Brain microvascular endothelial cell (primary cell): Measurements from ENCODE around the gene PTCHD4.

Source experiments
- DNase-seq: peaks from one replicate; pipeline ENCODE4 v3.0.0-alpha.2; 2020
- H3K27ac ChIP-seq: fragments of 250-450 bp; sonication (Bioruptor Pico); 2 replicates; pipeline ENCODE4 v1.5.1; 2020; ENCODE audit warnings: mild to moderate bottlenecking, moderate library complexity
- H3K27me3 ChIP-seq: fragments of 250-450 bp; sonication (Bioruptor Pico); replicated peaks from 2 replicates; pipeline ENCODE4 v1.5.1; 2020; ENCODE audit warnings: mild to moderate bottlenecking
- H3K36me3 ChIP-seq: fragments of 250-450 bp; sonication (Bioruptor Pico); replicated peaks from 2 replicates; pipeline ENCODE4 v1.5.1; 2020; ENCODE audit warnings: mild to moderate bottlenecking
- H3K4me3 ChIP-seq: 2 replicates; pipeline ENCODE4 v1.5.1; 2011; ENCODE audit warnings: low read depth, mild to moderate bottlenecking, control low read depth, low read length, moderate library complexity
- in situ Hi-C: cut with HindIII; loops from 2 replicates; pipeline ENCODE4 v1.10.0; 2017; ENCODE audit warnings: low sequenced_read_pairs, low pct_ligation_motif_present
- TF ChIP-seq, protein P1 (sequence below): IDR thresholded peaks from 2 replicates; pipeline ENCODE4 v1.5.1; 2011; ENCODE audit warnings: low read depth, mild to moderate bottlenecking, moderate library complexity, low read length, control low read depth, inconsistent platforms; ENCODE audit errors: missing control alignments

The PTCHD4 gene

DNA sequence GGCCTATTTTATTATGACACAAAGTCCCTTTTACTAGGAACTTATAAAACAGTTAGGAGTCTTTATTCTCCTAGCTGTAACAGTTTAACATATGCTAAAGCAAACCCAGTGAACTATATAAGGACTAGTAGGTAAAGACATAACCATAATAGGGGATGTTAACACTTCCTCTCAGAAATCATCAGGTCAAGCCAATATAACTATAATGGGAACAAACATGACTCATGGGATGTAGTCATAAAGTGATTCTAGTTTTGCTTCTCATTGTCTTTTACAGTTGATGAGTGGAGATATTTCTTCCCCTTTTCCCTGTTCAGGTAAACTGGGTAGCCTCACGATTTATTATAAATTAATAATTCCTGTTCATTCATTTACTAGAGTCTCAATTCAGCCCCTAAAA, 9.7 kb downstream of the PTCHD4 start:
- DNase-seq = no peak
- no peaks in the 10 kb centered on the region for H3K36me3 ChIP-seq
- TF ChIP-seq, protein P1, sequence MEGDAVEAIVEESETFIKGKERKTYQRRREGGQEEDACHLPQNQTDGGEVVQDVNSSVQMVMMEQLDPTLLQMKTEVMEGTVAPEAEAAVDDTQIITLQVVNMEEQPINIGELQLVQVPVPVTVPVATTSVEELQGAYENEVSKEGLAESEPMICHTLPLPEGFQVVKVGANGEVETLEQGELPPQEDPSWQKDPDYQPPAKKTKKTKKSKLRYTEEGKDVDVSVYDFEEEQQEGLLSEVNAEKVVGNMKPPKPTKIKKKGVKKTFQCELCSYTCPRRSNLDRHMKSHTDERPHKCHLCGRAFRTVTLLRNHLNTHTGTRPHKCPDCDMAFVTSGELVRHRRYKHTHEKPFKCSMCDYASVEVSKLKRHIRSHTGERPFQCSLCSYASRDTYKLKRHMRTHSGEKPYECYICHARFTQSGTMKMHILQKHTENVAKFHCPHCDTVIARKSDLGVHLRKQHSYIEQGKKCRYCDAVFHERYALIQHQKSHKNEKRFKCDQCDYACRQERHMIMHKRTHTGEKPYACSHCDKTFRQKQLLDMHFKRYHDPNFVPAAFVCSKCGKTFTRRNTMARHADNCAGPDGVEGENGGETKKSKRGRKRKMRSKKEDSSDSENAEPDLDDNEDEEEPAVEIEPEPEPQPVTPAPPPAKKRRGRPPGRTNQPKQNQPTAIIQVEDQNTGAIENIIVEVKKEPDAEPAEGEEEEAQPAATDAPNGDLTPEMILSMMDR = no peak
- H3K4me3 ChIP-seq = no peak overlapping the region
- in situ Hi-C loops = no loop called here
- no peak overlapping the region for H3K27ac ChIP-seq
- no peaks in the 10 kb centered on the region for H3K27me3 ChIP-seq

DNA sequence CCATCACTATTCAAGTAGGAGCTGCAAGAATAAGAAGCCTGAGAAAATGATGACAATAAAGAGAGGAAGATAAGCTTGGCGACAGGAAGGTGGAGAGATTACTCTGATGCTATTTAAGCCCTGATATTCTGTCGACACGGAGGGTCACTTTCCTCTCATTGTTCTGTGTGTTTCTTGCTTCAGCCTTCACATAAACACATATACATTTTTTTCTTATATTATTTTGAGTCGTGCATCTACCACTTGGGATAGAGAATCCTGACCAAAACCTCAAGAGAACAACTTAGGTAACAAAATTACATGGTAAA, 10.5 kb downstream of the PTCHD4 start:
- Histone ChIP-seq H3K27me3 (no peaks in the 10 kb centered on the region), H3K27ac (no peak overlapping the region), H3K4me3 (no peak overlapping the region), H3K36me3 (no peaks in the 10 kb centered on the region)
- no peak for DNase-seq
- in situ Hi-C loops = no loop called here
- TF ChIP-seq, protein P1 = no peak

DNA sequence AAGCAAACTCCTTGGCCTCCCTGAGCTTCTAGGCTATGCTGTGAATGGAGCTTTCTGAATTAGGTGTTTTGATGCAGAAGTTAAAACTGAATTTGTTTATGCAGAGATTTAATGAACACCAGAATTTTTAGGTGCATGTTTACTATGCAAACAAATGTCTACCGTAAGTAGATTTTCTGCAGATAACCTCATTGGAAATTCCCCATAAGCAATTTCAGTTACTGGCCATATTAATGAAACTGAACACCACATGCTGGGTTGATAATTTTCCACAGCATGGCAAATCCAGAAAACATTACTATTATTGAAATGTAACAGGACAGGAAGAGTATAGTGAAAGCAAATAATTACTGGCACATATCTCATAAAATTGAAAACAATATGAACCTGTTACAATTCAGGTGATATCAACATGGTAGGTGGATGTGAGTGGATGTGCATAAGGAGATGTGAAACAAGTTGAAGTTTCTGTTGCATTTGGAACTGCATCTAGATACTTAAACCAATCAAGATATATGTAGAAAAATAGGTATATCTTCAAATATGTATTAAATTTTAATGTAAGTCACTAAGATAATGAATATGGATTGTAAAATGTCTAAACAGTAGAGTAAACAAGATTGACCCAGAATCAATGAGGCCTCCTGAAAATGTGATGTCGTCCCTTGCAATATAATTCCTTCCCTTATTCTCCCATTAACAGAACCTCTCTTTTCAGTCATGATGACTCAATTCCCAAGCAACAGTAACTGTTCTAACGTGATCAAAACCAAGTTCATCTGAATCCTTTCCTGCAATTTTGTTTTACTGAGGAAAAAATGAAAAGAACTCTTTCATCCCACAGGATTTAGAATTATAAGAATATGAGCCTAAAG, 11.0 kb downstream of the PTCHD4 start:
- H3K4me3 ChIP-seq = no peak overlapping the region
- in situ Hi-C loops = no loop called here
- TF ChIP-seq, protein P1 = no peak
- no peak for DNase-seq
- no peak overlapping the region for H3K27ac ChIP-seq
- H3K36me3 ChIP-seq = no peaks in the 10 kb centered on the region
- H3K27me3 ChIP-seq = no peaks in the 10 kb centered on the region

DNA sequence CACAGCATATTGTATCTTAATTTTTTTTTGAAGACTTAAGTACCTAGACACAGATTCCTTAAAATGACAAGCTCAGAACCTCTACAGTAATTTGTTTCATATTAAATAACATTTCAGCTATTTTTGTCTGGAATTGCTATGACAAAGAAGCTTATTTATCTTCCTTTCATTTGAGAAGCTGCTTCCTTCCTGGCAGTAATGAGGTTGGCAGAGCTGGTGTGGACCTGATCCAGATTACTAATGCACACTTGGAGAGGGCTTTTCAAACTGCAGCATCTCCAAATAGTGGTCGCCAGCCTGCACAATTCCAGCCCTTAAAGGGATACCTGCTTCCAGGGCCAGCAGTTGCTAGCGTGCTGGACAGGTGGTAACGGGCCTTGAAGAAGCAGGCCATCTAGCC, 12.1 kb downstream of the PTCHD4 start:
- H3K27ac ChIP-seq = no peak overlapping the region
- TF ChIP-seq, protein P1 = no peak
- in situ Hi-C loops = no loop called here

DNA sequence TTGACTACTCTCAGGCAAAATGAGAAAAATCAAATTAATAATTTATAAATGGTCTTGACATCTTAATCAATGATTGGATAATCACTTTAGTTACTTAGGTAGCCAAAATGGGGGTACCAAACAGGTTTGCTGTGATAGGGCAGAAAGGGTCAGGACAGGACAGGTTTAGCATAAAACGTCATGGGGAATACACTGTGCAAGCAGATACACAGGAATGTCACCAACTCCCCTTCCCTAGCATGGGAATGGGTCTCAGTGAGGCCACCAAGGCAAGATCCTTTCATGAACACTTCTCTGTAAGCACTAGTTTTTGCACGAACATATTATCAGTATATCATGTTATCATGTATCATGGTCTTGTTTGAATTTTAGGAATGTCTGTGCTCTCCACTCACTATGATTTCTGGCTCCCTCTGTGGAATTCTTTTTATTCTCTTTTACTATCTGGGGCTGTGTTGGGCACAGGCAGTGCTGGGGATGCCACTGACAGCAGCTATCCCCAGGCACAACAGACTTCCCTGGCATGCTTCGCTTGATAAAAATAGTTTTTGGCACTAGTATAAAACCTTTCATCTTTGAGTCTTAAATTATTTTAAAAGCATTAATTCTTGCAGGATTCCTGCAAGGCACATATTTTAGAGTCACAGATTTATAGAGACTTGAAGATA, 18.3 kb downstream of the PTCHD4 start:
- Histone ChIP-seq H3K36me3 (no peaks in the 10 kb centered on the region), H3K27me3 (no peaks in the 10 kb centered on the region), H3K4me3 (no peak overlapping the region), H3K27ac (no peak overlapping the region)
- no peak for DNase-seq
- in situ Hi-C loops = no loop called here
- TF ChIP-seq, protein P1 = no peak

More for the DNA sequence above, 12.1 kb downstream of the PTCHD4 start:
- Histone ChIP-seq H3K36me3 (no peaks in the 10 kb centered on the region), H3K27me3 (no peaks in the 10 kb centered on the region), H3K4me3 (no peak overlapping the region)
- no peak for DNase-seq
